ENCODE measurements around the gene LRRIQ4. TPM values are rescaled to one million over a fixed set of nuclear protein-coding genes. Genes with fewer than 3 reads are reported as not detected.

Gene LRRIQ4
- total RNA-seq: not detected in 2 replicates

GRCh38 chr3:169812332-169813235, at the start of gene LRRIQ4, which contains the start of gene LRRC34:
LRRIQ4 (plus strand) TSS chr3:169812870; CDS start chr3:169821922, 9,052 bp downstream.
LRRC34 (minus strand) TSS chr3:169812904; CDS start chr3:169812548, 356 bp downstream.

GRCh38 chr3:169764882-169765612, 47.6 kb upstream of the LRRIQ4 start, which contains the start of gene TERC:
TERC (minus strand) TSS chr3:169765060.

GRCh38 chr3:169769287-169770181, 43.1 kb upstream of the LRRIQ4 start, which contains the start of gene ACTRT3:
ACTRT3 (minus strand) TSS chr3:169769561; CDS start chr3:169769520, 41 bp downstream.

GRCh38 chr3:169772897-169773816, 39.5 kb upstream of the LRRIQ4 start, which contains the start of gene MYNN:
MYNN (plus strand) TSS chr3:169773396; CDS start chr3:169774296, 900 bp downstream.

GRCh38 chr3:169869484-169870220, 57.0 kb downstream of the LRRIQ4 start, which contains the start of gene LRRC31:
LRRC31 (minus strand) TSS chr3:169869935; CDS start chr3:169869807, 128 bp downstream.

Other genes starting within 250 kb of the LRRIQ4 start
- 21.3 and 25.2 TPM in 2 replicates for gene MECOM, start 149.2 kb upstream of the LRRIQ4 start, total RNA-seq
- gene TERC, start 47.8 kb upstream of the LRRIQ4 start, total RNA-seq: 92.2 and 99.0 TPM in 2 replicates
- gene ACTRT3, start 43.3 kb upstream of the LRRIQ4 start, total RNA-seq: 3.6 and 3.7 TPM in 2 replicates
- 10.9 and 12.1 TPM in 2 replicates for gene MYNN, start 39.5 kb upstream of the LRRIQ4 start, total RNA-seq
- gene LRRC34, start within 50 bp of the LRRIQ4 start, total RNA-seq: 4.6 and 7.1 TPM in 2 replicates
- not detected in 2 replicates for gene LRRC31, start 57.1 kb downstream of the LRRIQ4 start, total RNA-seq
- not detected in 2 replicates for gene SAMD7, start 98.7 kb downstream of the LRRIQ4 start, total RNA-seq
- 14.7 and 18.3 TPM in 2 replicates for gene SEC62, start 153.9 kb downstream of the LRRIQ4 start, total RNA-seq
- 0.15 and 0.17 TPM in 2 replicates for gene GPR160, start 225.1 kb downstream of the LRRIQ4 start, total RNA-seq

Measured in bronchus fibroblast of lung (primary cell).